Calu3 (cell line): ENCODE data around the gene SNX8. TPM values are rescaled to one million over a fixed set of nuclear protein-coding genes. Genes with fewer than 3 reads are reported as not detected.

Experiments
- BruUV-seq: library from RNA; stranded (reverse); fragments of 400-500 nt; replicated peaks from 2 replicates; lab custom pipeline; 2021; lab: Mats Ljungman, UMichigan
- CTCF ChIA-PET: fragments of 300-600 bp; sonication (Branson Sonifier 250); formaldehyde crosslinking; loops from one replicate; lab custom pipeline; 2022; ENCODE audit warnings: antibody characterized with exemption; lab: Charles Lee
- DNase-seq: peaks from one replicate; pipeline ENCODE4 v3.0.0; 2022
- H3K27ac Mint-ChIP-seq: one replicate; pipeline ENCODE4 v1.8.0; 2022; ENCODE audit warnings: mixed read lengths; ENCODE audit not compliant: unreplicated experiment
- H3K27me3 Mint-ChIP-seq: one replicate; pipeline ENCODE4 v1.8.0; 2022; ENCODE audit warnings: mixed read lengths; ENCODE audit not compliant: unreplicated experiment
- H3K36me3 Mint-ChIP-seq: one replicate; pipeline ENCODE4 v1.8.0; 2022; ENCODE audit warnings: mild to moderate bottlenecking, moderate library complexity, mixed read lengths; ENCODE audit not compliant: insufficient read depth, unreplicated experiment
- H3K4me1 Mint-ChIP-seq: one replicate; pipeline ENCODE4 v1.8.0; 2022; ENCODE audit warnings: mild to moderate bottlenecking, low read depth, mixed read lengths; ENCODE audit not compliant: unreplicated experiment
- H3K4me3 Mint-ChIP-seq: one replicate; pipeline ENCODE4 v1.8.0; 2022; ENCODE audit warnings: mild to moderate bottlenecking, low read depth, moderate library complexity, mixed read lengths; ENCODE audit not compliant: unreplicated experiment
- H3K9me3 Mint-ChIP-seq: one replicate; pipeline ENCODE4 v1.8.0; 2022; ENCODE audit warnings: low read depth, mixed read lengths; ENCODE audit not compliant: unreplicated experiment
- CTCF ChIP-seq: fragments of 200-600 bp; IDR thresholded peaks from one replicate; pipeline ENCODE4 v1.8.0; 2022; ENCODE audit warnings: antibody characterized with exemption; ENCODE audit not compliant: unreplicated experiment
- intact Hi-C: fragments of 100-400 bp; cut with micrococcal nuclease; formaldehyde crosslinking; loops from one replicate; pipeline ENCODE4 v1.10.0; 2022; ENCODE audit not compliant: unreplicated experiment
- total RNA-seq: library from RNA; stranded (reverse); gene quantifications from 2 replicates; pipeline ENCODE4 v1.2.3, GENCODE V29; 2022

SNX8 gene
- total RNA-seq, 1 experiment from 2014 or later, result 57.0 TPM

GRCh38 chr7:2313450-2314208 is 612 bp downstream of the SNX8 start:
- H3K9me3 Mint-ChIP-seq, result no peaks in the 10 kb centered on the region
- TSS peak; percentile 28 for BruUV-seq
- CTCF ChIA-PET, result interaction anchor here (0.7 to 1.0 kb wide), 3 partner anchors 12 to 563 kb away, joined by 3 to 5 read pairs (median 3); no protein-coding TSS in a partner anchor
- H3K27me3 Mint-ChIP-seq, result no peaks in the 10 kb centered on the region
- peak; percentile 35 for DNase-seq
- no peak for TF ChIP-seq CTCF
- H3K4me3 Mint-ChIP-seq, result no peak overlapping the region
- H3K36me3 Mint-ChIP-seq, result no peaks in the 10 kb centered on the region
- peaks cover 10% of the 10 kb centered on the region for H3K4me1 Mint-ChIP-seq
- no peak overlapping the region for H3K27ac Mint-ChIP-seq
- intact Hi-C loops, result no loop called here

- H3K9me3 Mint-ChIP-seq, result no peaks in the 10 kb centered on the region
- H3K4me1 Mint-ChIP-seq, result peaks cover 10% of the 10 kb centered on the region
- BruUV-seq, result TSS peak; percentile 42
- DNase-seq, result no peak
- H3K27ac Mint-ChIP-seq, result no peak overlapping the region
- no peaks in the 10 kb centered on the region for H3K27me3 Mint-ChIP-seq
- H3K36me3 Mint-ChIP-seq, result no peaks in the 10 kb centered on the region
- CTCF ChIA-PET, result no interaction called here
- intact Hi-C loops, result no loop called here
- no peak for TF ChIP-seq CTCF
- H3K4me3 Mint-ChIP-seq, result peak overlapping the region; percentile 27
Measured at GRCh38 chr7:2312267-2312929, 1.8 kb downstream of the SNX8 start.

GRCh38 chr7:2309889-2310331 is 4.3 kb downstream of the SNX8 start:
- intact Hi-C loops, result no loop called here
- Mint-ChIP-seq H3K27me3 (no peaks in the 10 kb centered on the region), H3K9me3 (no peaks in the 10 kb centered on the region), H3K36me3 (no peaks in the 10 kb centered on the region), H3K27ac (no peak overlapping the region), H3K4me1 (peaks cover 10% of the 10 kb centered on the region), H3K4me3 (no peak overlapping the region)
- no peak for TF ChIP-seq CTCF
- CTCF ChIA-PET, result interaction anchor here (0.7 kb wide), 1 partner anchor 11 kb away, joined by 3 read pairs; no protein-coding TSS in a partner anchor
- no peak for DNase-seq
- no TSS peak for BruUV-seq

GRCh38 chr7:2307690-2308107 is 6.5 kb downstream of the SNX8 start:
- Mint-ChIP-seq H3K36me3 (peaks cover 5% of the 10 kb centered on the region), H3K27me3 (no peaks in the 10 kb centered on the region), H3K27ac (no peak overlapping the region), H3K4me3 (no peak overlapping the region), H3K4me1 (peaks cover 7% of the 10 kb centered on the region), H3K9me3 (no peaks in the 10 kb centered on the region)
- CTCF ChIA-PET, result no interaction called here
- BruUV-seq, result no TSS peak
- intact Hi-C loops, result no loop called here
- no peak for TF ChIP-seq CTCF
- no peak for DNase-seq
